ENCODE measurements around the gene PRDM15. TPM values are rescaled to one million over a fixed set of nuclear protein-coding genes. Genes with fewer than 3 reads are reported as not detected.

PRDM15 gene
- total RNA-seq, 1 donor from 2014 or later: 5.1 TPM

DNA sequence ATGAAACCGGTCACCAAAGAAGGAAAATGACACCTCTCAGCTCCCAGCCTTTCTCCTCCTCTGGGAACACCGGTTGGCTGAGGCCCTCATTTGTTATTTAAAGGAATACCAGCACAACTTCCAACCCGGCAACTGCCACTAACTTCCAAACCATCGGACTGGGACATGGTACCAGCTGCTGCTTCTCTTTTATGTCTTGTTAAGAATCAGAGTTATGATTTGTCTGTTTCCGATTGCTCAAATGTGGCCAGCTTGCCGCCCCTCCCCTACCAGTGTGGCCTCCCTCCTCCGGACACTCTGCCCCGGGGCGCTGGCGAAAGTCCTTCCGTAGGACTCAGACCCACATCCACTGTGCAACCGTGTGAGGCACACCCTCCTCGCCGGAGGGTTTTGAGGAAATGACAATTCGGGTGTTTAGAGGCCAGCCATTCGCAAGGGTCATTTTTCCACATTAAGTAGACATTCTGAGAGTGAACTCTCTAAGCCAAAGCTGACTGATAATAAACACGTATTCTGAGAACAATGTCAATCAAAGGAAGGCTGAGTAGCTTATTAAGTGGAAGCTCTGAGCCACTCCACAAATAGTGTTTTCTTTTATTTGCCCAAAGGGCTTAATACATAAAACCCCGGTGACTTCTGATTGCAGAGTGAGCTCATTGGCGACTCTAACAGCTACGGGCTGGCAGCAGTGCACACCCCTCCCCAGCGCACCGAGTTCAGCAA, 117.8 kb downstream of the PRDM15 start:
- DNase-seq: no peak

DNA sequence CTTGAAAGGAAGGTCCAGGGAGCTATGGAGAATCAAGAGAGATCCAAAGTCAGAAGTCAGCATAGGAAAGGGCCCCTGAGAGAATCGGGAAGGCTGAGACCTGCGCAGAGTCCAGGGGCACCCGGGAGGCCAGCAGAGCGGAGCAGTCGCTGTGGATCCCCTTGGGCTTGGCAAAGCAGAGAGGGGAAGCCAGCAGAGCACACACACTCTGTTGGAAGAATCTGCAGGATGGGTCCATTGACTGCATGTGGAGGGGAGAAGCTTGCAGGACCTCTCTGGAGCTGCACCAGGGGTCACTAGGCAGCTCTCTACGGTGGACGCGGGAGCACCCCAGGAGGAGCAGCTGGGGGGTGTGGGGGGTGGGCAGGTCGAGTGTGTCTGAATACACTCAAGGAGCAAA, 118.7 kb downstream of the PRDM15 start:
- DNase-seq: no peak

DNA sequence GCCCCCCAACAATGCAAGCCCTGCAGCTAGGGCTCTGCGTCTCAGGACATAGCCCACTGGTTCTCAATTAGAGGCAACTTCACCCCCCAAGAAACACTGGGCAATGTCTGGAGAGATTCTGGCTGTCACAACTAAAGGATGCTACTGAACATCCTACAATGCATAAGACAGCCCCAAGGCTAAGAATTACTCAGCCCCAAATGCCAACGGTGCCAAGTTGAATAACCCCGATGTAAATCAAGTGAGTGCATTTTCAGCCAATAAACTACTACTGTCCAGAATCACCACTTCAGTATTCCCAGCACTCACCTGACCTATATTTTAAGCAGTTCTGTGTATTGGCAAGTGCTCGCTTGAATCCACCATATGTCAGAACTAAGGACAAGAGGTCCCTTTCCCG, 119.2 kb downstream of the PRDM15 start:
- DNase-seq: no peak

DNA sequence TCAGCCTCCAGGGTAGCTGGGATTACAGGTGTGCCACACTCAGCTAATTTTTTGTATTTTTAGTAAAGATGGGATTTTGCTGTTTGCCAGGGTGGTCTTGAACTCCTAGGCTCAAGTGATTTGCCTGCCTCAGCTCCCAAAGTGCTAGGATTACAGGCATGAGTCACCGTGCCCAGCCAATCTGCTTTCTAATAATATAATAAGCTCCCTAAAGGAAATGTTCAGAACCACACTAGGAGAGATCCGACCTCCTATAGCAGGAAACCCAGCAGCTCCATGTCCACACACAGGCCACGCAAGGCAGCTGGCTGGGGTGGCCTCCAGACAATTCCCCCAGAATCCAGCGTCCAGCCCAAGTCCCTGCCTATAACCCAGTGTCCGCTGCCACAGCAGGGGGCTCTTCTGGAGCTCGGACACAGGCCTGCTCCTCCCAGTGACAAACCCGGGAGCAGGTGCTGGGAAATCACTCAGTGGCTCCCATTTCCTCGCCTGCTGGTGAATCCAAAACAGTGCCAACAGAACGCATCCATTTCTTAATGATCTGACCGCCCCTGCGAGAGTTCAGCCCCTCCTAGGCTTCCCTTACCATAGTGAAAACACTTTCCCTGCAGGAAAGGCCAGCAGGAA, 119.8 kb downstream of the PRDM15 start:
- no peak for DNase-seq

DNA sequence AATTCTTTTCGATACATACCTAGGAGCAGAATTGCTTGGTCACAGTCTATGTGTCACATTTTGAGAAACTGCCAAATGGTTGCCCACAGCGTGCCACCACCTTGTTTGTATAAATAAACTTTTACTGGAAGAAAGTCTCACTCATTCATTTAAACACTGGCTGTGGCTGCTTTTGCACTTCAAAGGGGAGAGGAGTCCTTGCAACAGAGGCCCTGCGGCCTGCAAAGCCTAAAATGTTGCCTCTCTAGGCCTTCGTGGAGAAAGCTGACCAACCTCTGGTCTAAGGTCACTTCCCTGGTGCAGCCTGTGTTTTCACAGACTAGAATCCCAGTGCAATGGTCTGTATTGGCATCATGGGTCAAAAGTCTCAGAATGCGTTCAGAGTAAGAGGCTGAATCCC, 120.6 kb downstream of the PRDM15 start:
- no peak for DNase-seq

DNA sequence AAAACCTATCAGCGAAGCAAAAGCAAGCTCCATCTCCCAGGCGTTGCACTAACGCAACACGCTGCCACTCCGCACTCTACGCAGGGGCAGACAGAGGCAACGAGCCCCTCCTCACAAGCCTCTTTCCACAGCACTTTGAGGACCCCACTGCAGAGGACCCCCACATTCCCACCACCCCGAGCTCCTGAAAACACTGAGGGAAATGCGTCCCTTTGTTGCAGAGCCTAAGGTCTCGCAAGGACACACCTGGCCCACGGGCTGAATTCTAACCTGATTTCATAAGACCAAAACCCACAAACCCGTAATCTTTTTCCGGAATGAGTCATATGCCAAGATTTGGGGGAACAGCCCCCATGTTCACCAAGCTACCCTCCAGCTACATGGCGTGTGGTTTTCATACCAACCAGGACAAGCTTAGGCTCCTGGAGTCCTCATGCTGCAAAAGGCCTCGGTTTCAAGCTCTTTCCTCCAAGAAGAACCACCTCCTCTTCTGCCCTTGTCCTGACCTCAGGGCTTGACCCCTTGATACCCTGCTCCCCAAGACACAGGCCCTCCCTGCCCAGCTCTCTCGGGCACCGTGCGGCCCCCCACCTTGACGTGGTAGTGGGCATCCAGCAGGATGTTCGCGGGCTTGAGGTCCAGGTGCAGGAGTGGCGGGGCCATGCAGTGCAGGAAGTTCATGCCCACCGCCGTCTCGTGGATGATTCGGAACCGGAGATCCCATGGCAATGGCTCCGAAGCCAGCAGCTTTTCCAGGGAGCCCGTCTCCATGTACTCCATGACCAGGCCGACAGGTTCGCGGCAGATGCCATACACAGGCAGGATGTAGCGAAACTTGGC, 123.0 kb downstream of the PRDM15 start:
- DNase-seq: no peak

DNA sequence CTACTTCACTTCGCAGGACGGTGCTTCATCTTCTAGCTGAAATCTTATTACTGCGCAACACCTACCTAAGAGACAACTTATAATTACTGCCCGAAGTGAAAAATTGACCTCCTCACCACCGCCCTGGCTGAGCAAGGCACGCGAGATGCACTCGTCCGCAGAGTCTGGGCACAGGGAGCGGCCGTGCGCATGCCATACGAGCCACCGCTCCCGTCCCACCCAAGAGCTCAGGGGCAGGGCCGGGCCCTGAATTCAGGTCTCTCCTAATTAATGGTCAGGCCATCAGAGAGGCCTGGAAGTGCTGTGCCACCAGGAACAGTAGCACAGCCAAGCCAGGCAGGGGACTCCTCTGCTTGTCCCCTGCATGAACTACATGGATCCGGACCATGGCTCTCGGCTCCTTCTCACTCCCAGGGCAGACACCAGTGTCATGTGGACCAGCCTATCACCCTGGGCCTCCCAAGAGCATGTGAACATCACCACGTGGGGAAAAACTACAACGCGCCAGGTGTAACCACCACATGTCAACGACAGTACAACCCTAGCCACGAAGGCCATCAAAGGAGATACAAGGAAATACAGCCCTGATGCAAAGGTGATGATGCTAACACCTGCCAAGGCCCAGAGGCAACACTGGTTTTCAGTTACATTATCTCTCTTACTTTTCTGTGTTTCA, 123.7 kb downstream of the PRDM15 start:
- DNase-seq: no peak

DNA sequence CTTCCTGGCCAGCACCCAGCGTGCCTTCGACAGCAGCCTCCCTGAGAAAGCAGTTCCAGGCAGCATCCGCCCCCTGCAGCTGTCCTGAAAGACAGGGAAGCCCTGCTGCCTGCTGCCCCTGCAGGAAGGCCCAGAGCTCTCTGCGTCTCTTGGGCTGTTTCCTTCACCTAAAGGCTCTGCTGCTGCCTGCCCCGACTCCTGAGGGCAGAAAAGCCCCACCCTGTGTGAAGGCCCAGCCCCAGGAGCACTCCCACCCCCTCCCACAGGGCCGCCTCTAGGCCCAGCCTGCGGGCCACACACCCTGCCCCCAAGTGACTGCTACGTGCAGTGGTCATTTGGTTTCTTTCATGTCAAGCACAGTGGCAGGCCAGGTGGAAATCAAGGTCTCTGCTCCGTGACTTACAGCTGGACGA, 124.7 kb downstream of the PRDM15 start:
- DNase-seq: no peak

DNA sequence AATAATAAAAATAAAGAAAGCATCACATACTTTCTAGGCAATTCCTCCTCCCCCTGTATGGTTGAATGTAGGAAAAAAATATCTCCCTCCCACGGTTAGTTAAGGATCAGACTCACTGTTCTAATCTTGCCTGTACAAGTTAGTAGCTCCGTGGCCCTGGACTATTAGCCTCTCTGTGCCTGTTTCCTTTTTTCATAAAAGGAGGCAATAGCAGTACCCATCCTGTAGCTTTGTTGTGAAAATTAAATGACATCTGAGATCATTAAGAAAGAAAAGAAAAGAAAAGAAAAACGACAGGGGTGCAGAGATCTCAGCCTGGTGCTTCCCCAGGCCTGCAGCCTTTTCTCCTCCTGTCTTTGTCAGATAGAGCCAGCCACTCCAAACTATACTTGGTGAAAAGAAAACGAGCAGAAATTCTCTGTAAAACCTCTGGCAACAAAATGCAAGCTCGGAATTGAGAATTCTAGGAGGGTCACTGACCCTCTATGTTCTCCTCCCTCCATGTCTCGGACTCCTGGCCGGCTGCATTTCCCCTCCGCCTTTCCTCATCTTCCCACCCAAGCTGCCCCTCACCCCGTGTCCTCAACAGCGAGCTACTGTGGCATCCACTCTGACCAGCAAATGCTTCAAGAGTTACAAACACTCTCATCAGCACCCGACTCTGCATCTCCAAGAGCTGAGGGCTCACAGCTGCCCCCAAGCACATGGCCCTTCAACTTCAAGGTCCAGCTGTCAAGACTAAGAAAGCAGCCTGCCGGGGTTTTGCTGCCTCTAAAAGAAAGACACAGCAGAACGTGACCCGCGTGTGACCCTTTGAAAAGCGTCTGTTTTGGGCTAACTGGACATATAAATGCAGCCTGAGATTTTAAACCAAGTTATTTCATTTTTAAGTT, 125.9 kb downstream of the PRDM15 start:
- DNase-seq: no peak

DNA sequence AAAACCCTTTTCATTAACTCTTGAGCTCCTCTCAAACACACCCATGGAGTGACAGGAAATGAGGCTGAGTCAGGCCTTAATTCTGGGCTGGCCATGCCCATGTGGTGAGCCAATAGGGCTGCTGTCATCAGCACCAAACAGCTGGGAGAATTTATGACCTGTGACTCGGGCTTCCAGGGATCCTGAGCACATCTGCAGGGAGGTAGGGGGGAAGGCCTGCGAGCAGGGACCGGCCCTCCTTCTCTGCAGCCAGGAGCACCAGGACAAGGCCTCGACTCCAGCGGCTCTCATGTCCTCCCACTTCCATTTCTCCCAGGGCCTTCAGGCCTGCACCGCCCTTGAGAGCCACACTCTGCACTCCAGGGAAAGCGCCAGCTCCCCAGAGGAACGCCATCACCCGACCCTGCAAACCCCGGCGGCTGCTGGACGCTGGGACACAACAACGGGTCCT, 126.9 kb downstream of the PRDM15 start:
- DNase-seq: peak; percentile 41

DNA sequence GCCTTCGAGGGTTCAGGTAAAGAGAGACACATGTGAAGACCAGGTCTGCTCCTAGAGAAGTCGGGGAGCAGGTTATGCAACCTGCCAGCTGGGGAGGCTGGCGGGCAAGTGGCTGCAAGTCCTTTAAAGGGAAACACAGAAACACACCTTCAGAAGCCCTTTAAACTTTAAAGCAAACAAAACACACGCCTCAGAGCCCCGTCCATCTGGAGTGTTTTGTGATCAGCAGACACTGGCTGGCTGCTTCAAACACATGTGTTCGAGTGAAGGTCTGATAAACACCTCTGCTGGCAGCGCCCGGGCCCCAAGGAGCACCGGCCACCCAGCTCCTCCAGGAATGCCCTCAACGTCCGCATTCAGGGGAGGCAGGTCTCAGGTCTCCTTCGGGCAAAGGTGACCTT, 127.5 kb downstream of the PRDM15 start:
- DNase-seq: no peak

DNA sequence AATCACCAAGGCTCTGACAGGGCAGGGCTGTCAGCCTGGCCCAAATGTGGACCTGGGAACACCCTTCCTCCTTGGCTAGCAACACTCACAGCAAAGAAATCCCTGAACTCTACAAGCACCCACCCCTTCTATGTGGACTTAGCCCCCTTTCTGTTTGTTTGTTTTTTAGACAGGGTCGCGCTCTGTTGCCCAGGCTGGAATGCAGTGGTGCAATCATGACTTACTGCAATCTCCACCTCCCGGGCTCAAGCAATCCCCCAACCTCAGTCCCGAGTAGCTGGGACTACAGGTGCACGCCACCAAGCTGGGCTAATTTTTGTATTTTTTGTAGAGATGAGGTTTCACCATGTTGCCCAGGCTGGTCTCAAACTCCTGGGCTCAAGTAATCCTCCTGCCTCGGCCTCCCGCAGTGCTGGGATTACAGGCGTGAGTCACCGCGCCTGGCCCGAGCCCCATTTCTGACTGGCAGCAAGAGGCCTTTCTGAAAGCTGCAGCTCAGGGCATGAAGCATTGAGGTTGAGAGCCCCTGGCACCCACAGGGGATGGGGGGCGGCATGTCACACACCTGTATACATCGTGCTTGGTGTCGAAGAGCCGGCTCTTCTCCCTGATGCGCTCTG, 128.5 kb downstream of the PRDM15 start:
- no peak for DNase-seq

DNA sequence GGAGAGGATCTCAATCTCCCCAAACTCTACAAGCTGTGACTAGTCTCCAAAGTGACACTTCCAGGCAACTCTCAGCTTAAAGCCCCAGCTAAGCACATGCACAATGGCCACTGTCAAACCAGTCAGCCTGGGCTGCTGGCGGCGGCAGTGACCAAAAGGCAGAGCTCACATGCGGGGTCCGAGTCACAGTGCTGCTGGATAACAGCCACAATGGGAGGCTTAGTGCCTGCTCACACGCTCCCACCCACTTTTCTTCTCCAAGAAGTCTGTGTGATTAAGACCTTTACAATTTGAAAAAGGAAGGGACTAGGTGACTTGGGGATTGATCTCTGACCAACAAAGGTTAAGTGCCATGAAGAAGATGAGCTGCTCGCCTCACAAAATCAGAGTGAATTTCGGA, 129.1 kb downstream of the PRDM15 start:
- DNase-seq: no peak

DNA sequence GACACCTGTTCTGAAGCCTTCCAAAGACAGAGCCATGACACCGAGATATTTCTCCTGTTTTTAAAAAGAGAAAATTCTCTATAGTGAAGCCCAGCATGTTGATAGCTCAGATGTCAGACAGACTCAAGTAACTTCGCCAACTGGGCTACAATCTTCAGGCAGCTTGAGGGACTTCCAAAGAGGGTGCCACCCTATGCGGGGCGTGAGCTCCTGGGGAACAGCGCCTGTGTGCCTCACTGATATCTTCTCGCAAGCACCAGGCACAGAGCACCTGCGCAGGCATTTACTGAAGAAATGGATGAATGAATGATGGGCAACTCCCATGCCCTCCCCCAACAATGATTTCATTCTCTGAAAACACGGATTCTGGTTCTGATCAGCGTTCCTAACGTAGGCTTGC, 129.9 kb downstream of the PRDM15 start:
- DNase-seq: no peak

Small RNAs within 50 kb of the gene (small RNA-seq; reads per million reads assigned to genes)
- not detected for gene RF00334 (ENCODE audit: low replicate concordance)

Other genes starting within 250 kb of the PRDM15 start
- gene RIPK4, start 112.3 kb downstream of the PRDM15 start, total RNA-seq: 12.5 TPM
- gene C2CD2, start 74.7 kb upstream of the PRDM15 start, total RNA-seq: 17.1 TPM
- gene ZBTB21, start 131.0 kb upstream of the PRDM15 start, total RNA-seq: 11.7 TPM
- gene UMODL1, start 192.0 kb upstream of the PRDM15 start, total RNA-seq: under 0.01 TPM